22Rv1 (cell line): Measurements from ENCODE around the gene METTL25.

Experiments used
- H3K27ac ChIP-seq: fragments of 450-650 bp; 2 replicates; pipeline ENCODE4 v1.5.1; 2017
- ZFX ChIP-seq: fragments of 450-650 bp; IDR thresholded peaks from 2 replicates; pipeline ENCODE4 v1.6.1; 2017; ENCODE audit warnings: antibody characterized with exemption, borderline replicate concordance
- TF ChIP-seq, protein P1 (sequence below): fragments of 450-650 bp; IDR thresholded peaks from 2 replicates; pipeline ENCODE4 v1.5.1; 2017; ENCODE audit warnings: mild to moderate bottlenecking

The METTL25 gene

GRCh38 chr12:82473111-82473754 lies 114.9 kb downstream of the METTL25 start:
- TF ChIP-seq, protein P1, sequence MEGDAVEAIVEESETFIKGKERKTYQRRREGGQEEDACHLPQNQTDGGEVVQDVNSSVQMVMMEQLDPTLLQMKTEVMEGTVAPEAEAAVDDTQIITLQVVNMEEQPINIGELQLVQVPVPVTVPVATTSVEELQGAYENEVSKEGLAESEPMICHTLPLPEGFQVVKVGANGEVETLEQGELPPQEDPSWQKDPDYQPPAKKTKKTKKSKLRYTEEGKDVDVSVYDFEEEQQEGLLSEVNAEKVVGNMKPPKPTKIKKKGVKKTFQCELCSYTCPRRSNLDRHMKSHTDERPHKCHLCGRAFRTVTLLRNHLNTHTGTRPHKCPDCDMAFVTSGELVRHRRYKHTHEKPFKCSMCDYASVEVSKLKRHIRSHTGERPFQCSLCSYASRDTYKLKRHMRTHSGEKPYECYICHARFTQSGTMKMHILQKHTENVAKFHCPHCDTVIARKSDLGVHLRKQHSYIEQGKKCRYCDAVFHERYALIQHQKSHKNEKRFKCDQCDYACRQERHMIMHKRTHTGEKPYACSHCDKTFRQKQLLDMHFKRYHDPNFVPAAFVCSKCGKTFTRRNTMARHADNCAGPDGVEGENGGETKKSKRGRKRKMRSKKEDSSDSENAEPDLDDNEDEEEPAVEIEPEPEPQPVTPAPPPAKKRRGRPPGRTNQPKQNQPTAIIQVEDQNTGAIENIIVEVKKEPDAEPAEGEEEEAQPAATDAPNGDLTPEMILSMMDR, result no peak
- TF ChIP-seq ZFX, result no peak
- no peak overlapping the region for H3K27ac ChIP-seq

GRCh38 chr12:82474181-82474797 lies 116.0 kb downstream of the METTL25 start:
- no peak overlapping the region for H3K27ac ChIP-seq
- TF ChIP-seq, protein P1, result no peak
- no peak for TF ChIP-seq ZFX

DNA sequence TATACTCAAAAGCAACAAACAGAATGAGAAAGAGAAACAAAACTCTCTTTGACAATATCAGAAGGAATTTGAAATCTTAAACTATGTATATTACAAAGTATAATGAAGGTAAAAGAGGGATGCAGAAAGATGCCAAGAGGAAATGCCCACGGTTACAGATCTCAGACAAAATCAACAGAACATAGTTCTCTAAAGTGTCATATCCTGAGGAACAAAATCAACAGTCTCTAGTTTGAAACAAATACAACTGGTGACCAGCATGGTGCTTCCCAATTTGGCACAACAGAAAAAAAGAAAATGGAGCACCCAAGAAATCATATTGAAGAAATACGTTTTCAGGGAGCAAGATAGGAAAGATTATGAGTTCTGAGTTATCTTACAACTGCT lies 116.5 kb downstream of the METTL25 start:
- H3K27ac ChIP-seq, result no peak overlapping the region
- TF ChIP-seq ZFX, result no peak
- TF ChIP-seq, protein P1, result no peak

DNA sequence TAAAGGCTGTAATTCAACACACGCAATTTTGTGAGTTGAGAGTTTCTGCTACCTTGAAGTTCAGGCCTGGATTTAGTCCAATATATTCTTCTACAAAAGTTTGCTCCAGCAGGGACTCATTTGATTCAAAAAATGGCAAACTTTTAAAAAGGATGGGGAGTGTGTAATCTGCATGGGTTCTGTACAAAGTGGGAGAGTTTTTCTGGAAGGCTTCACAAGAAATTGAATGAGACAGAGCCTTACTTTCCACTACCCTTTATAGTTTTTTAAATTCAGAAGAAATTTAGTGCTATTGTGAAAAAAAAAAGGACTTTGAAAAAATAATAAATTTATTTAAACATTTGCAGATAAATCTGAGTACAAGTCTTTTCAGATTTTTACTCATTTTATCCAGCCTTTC lies 116.9 kb downstream of the METTL25 start:
- TF ChIP-seq, protein P1, result no peak
- TF ChIP-seq ZFX, result no peak
- no peak overlapping the region for H3K27ac ChIP-seq

DNA sequence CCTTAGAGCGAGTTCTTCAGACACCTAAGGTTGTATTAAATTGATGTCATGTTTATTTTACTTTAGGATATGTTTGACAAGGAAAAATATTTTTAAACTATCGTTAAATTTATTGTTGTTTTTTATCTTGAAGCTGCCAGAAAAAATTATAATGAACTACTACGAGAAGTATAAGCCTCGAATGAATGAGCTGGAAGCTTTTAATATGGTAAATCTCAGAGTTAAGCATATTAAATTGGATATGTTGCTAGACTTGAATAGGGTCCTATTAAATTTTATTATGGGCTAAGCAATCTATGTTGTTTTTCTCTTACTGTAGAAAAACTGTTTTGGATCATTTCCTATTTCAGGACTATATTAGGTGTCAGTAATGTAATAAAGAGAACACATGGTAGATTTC lies 118.2 kb downstream of the METTL25 start:
- TF ChIP-seq ZFX, result no peak
- TF ChIP-seq, protein P1, result no peak
- H3K27ac ChIP-seq, result no peak overlapping the region

- H3K27ac ChIP-seq, result peak overlapping the region; percentile 47
- TF ChIP-seq, protein P1, result no peak
- no peak for TF ChIP-seq ZFX
These were observed 121.2 kb downstream of the METTL25 start for GRCh38 chr12:82479511-82479910.

DNA sequence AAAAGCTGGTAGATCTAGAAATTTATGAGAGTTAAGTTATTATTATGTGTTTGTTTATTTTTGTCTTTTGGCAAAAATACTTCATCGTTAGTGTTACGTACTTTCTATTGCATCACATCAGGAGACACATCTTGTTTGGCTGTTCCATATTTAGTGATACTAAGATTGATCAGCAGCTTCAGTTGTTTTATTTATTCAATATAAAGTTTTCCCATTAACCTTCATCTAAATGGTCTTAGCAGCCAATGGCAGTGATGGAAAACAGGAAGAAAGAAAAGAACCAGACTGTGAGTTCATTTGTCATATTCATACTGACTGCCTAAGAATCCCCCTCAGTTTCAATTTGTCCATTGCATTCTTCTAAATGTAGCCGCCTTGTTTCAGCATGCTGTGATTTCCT lies 122.3 kb downstream of the METTL25 start:
- no peak for TF ChIP-seq ZFX
- TF ChIP-seq, protein P1, result no peak
- H3K27ac ChIP-seq, result no peak overlapping the region
